Activated CD8-positive, alpha-beta memory T cell treated with anti-CD3 and anti-CD28 coated beads, Interleukin-2, amount 50 U/mL, for 24 hours (primary cell): Measurements from ENCODE around the gene PARP12.
"Not testable (repeated sequence)": the region's sequence is repeated elsewhere in the genome, so short reads cannot be mapped to it uniquely, and the experiment has no call there.

Experiments
- DNase-seq: peaks from one replicate; pipeline ENCODE4 v3.0.0-alpha.2; 2020; ENCODE audit errors: extremely low read depth

PARP12 gene

GRCh38 chr7:140062528-140063299 lies at the start of gene PARP12:
TSS of gene PARP12 (minus strand) at chr7:140062951. CDS start at chr7:140062847, 104 bp downstream.
- peak; percentile 53 for DNase-seq

GRCh38 chr7:140108777-140109176 lies 46.0 kb upstream of the PARP12 start:
- DNase-seq, result not testable (repeated sequence)

GRCh38 chr7:140096459-140096858 lies 33.7 kb upstream of the PARP12 start:
- no peak for DNase-seq

- DNase-seq, result no peak
These were observed 30.6 kb upstream of the PARP12 start for GRCh38 chr7:140093375-140093774.

- no peak for DNase-seq
These were observed 22.7 kb upstream of the PARP12 start for GRCh38 chr7:140085447-140085846.

GRCh38 chr7:140084972-140085371 lies 22.2 kb upstream of the PARP12 start:
- no peak for DNase-seq

- no peak for DNase-seq
These were observed 21.4 kb upstream of the PARP12 start for GRCh38 chr7:140084142-140084655.

- DNase-seq, result no peak
These were observed 20.0 kb upstream of the PARP12 start for GRCh38 chr7:140082770-140083169.

GRCh38 chr7:140081774-140082425 lies 19.1 kb upstream of the PARP12 start:
- DNase-seq, result no peak

GRCh38 chr7:140080919-140081318 lies 18.2 kb upstream of the PARP12 start:
- DNase-seq, result no peak

GRCh38 chr7:140079121-140079536 lies 16.4 kb upstream of the PARP12 start:
- DNase-seq, result no peak

- DNase-seq, result no peak
These were observed 15.6 kb upstream of the PARP12 start for GRCh38 chr7:140078392-140078791.

- no peak for DNase-seq
These were observed 12.0 kb upstream of the PARP12 start for GRCh38 chr7:140074780-140075179.

- DNase-seq, result no peak
These were observed 7.8 kb upstream of the PARP12 start for GRCh38 chr7:140070546-140070945.

GRCh38 chr7:140069298-140069949 lies 6.7 kb upstream of the PARP12 start:
- no peak for DNase-seq

- DNase-seq, result no peak
These were observed 5.3 kb upstream of the PARP12 start for GRCh38 chr7:140068033-140068432.

- no peak for DNase-seq
These were observed 4.3 kb upstream of the PARP12 start for GRCh38 chr7:140067052-140067451.

- DNase-seq, result no peak
These were observed 628 bp downstream of the PARP12 start for GRCh38 chr7:140062118-140062527.

- DNase-seq, result no peak
These were observed 1.2 kb downstream of the PARP12 start for GRCh38 chr7:140061607-140061930.

- DNase-seq, result no peak
These were observed 1.8 kb downstream of the PARP12 start for GRCh38 chr7:140060788-140061606.

- DNase-seq, result no peak
These were observed 2.5 kb downstream of the PARP12 start for GRCh38 chr7:140060243-140060630.
